Measurements from ENCODE around the gene ABHD6.
"Not testable (repeated sequence)": the region's sequence is repeated elsewhere in the genome, so short reads cannot be mapped to it uniquely, and the experiment has no call there.

The ABHD6 gene

DNA sequence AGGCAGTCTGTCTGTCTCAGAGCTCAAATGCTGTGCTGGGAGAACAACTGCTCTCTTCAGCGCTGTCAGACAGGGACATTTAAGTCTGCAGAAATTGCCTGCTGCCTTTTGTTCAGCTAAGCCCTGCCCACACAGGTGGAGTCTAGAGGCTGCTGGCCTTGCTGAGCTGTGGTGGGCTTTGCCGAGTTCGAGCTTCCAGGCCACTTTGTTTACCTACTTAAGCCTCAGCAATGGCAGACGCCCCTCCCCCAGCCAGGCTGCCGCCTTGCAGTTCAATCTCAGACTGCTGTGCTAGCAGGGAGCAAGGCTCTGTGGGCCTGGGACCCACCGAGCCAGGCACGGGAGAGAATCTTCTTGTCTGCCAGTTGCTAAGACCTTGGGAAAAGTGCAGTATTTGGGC lies 43.5 kb downstream of the ABHD6 start:
- no peak for DNase-seq (ENCODE audit: low read depth)

DNA sequence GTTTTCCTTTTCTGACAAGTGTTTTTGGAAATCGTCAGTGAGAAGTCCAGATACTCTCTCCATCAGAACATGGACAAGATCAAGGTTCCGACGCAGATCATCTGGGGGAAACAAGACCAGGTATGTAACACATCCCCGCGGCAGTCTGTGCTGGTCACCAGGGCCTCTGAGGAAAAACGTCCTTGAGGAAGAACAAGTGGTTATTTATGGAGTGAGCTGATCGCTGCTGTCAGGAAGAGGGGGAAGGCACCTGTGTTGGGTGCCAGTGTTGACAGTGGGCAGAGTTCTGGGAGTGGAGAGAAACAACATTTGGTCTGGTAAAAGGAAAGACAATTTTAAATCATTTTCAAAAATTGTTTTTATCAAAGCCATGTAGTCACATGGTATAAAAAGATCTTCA lies 47.7 kb downstream of the ABHD6 start:
- no peak for DNase-seq (ENCODE audit: low read depth)

GRCh38 chr3:58287354-58287753 lies 49.8 kb downstream of the ABHD6 start:
- no peak for DNase-seq (ENCODE audit: low read depth)

GRCh38 chr3:58288011-58288728 lies 50.6 kb downstream of the ABHD6 start:
- DNase-seq (ENCODE audit: low read depth): no peak

DNA sequence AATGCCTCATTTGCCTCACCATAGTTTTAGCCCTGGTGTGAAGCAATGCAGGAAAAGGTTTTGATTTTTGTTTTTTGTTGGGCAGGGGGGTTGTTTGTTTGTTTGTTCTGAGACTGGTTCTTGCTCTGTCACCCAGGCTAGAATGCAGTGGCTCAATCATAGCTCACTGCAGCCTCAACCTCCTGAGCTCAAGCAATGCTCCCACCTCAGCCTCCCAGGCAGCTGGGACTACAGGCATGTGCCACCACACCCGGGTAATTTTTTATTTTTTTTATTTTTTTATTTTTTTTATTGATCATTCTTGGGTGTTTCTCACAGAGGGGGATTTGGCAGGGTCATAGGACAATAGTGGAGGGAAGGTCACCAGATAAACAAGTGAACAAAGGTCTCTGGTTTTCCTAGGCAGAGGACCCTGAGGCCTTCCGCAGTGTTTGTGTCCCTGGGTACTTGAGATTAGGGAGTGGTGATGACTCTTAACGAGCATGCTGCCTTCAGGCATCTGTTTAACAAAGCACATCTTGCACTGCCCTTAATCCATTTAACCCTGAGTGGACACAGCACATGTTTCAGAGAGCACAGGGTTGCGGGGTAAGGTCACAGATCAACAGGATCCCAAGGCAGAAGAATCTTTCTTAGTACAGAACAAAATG lies 51.5 kb downstream of the ABHD6 start:
- DNase-seq (ENCODE audit: low read depth): not testable (repeated sequence)

GRCh38 chr3:58290446-58290845 lies 52.9 kb downstream of the ABHD6 start:
- DNase-seq (ENCODE audit: low read depth): not testable (repeated sequence)

- DNase-seq (ENCODE audit: low read depth): no peak
Measured at GRCh38 chr3:58291671-58292338, 54.2 kb downstream of the ABHD6 start.

DNA sequence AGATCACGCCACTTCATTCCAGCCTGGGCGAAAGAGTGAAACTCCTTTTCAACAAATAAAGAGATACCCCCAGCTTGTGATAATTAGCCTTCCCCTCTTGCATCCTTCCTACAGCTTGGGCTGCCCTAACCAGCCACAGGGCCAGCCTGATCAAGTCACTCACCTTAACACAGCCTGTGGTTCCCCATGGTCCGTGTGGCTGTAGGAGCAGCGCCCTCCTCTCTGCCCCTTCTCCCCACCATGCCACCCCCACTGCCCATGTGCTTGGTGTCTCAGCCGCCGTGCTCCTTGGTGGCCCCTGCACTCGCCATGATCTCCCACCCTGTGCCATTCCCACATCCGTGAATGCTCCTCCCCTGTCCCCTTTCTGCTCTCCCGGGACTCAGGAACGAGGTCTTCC lies 55.3 kb downstream of the ABHD6 start:
- DNase-seq (ENCODE audit: low read depth): no peak

GRCh38 chr3:58293516-58293915 lies 55.9 kb downstream of the ABHD6 start:
- no peak for DNase-seq (ENCODE audit: low read depth)

DNA sequence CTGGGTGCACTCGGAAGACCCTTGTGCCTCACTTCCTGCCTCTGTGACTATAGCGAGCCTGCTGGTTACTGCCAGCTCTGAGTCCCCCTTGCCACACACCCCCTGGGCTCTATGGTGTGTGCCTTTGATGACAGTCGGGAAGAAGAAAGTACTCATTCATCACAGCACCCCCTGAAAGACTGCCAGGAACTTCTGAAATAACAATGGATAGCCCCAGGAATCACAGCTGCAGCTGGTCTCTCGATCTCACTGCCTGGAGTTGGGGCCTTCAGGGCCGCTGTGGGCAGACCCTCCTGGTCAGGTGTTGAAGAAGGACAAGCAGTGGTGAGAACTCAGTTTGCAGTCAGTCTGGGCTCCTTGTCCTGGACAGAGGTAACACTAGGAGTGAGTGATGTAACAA lies 58.7 kb downstream of the ABHD6 start:
- no peak for DNase-seq (ENCODE audit: low read depth)

- DNase-seq (ENCODE audit: low read depth): no peak
Measured at GRCh38 chr3:58296843-58297242, 59.3 kb downstream of the ABHD6 start.

DNA sequence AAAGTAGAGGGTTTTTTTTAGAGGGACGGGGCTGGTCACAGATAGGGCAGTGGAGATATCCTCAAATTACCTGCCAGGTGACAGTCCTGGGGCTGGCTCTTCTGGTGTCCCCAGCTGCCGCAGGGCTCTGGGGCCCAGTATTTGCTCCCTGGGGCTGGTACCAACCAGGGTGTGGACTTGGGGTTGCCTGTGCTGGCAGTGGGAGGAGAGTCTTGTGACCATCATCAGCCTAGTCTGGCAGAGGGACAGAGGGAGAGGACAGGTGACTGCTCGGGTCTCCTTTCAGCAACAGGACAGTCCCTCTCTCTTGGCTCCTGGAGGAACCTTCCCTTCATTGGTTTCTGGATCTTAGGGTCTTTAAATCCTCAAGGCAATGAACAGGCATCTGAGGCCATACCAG lies 60.6 kb downstream of the ABHD6 start:
- no peak for DNase-seq (ENCODE audit: low read depth)

- no peak for DNase-seq (ENCODE audit: low read depth)
Measured at GRCh38 chr3:58299075-58299474, 61.5 kb downstream of the ABHD6 start.

- DNase-seq (ENCODE audit: low read depth): no peak
Measured at GRCh38 chr3:58299839-58300516, 62.4 kb downstream of the ABHD6 start.

GRCh38 chr3:58305882-58306711 lies 68.5 kb downstream of the ABHD6 start, which contains the start of the genes HTD2 and RPP14:
HTD2 (plus strand) TSS chr3:58306520; CDS start chr3:58317614, 11,094 bp downstream.
RPP14 (plus strand) TSS chr3:58306245; CDS start chr3:58310330, 4,085 bp downstream.
- DNase-seq (ENCODE audit: low read depth): peak; percentile 94

DNA sequence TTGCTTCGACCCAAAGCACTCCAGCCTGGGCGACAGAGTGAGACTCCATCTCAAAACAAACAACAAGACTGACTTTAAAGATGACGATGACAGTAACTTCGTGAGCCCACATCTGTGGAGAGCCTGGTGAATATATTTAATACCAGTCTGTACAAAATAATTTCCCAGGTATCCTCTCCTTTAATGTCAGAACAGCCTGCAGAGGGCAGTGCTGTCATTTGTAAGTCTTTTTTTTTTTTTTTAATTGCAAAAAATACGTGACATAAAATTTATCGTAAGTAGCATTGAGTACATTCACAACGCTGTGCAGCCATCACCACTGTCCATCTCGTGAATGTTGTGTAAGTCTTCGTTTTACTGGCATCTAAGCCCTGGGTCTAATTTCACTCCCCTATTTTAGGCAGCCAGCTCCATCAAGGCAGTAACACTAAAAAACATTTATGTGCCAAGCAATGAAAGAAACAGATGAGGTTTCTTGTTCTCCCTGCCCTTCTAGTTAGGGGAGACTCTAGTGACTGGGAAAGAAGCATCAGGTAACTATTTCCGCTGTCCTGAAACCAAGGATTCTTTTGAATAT lies 70.1 kb downstream of the ABHD6 start:
- DNase-seq (ENCODE audit: low read depth): peak; percentile 24

DNA sequence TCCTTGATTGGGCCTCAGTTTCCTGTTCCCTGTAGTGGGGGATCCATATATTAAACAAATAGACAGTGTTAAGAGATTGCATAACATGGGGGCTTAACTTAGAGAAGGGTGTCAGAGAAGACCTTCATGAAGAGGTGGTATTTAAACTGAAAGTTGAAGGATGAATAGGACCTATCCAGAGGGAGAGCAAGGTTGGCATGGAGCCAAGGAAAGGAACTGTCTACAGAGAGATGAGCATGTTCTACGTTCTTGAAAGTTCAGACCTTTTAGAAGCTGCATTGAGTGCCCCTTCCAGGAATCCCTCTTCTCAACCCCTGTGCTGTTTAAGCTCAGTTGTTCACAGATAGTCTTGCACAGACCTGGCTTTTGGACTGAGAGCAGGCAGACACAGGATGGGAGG lies 71.1 kb downstream of the ABHD6 start:
- DNase-seq (ENCODE audit: low read depth): no peak

GRCh38 chr3:58317811-58318210 lies 80.2 kb downstream of the ABHD6 start:
- no peak for DNase-seq (ENCODE audit: low read depth)

DNA sequence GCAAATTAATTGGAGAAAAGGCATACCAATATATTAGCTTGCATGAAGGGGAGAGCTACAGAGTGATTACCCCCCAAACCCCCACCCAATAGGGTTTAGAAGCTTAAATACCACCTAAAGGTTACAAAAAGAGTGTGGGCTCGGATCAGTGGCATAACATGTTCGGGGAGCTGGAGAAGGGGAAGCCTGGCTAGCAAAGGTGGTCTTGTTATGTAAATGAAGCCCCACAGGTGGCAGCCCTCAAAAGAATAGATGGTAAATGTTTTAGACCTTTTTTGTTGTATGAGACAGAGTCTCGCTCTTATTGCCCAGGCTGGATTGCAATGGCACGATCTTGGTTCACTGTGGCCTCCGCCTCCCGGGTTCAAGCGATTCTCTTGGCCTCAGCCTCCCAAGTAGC lies 84.2 kb downstream of the ABHD6 start:
- DNase-seq (ENCODE audit: low read depth): no peak

- no peak for DNase-seq (ENCODE audit: low read depth)
Measured at GRCh38 chr3:58322793-58323192, 85.2 kb downstream of the ABHD6 start.

Measured in T-helper 22 cell (primary cell).